Type B pancreatic cell (in vitro differentiated cells): ENCODE results near the gene ATP8B1. TPM values are rescaled to one million over a fixed set of nuclear protein-coding genes. Genes with fewer than 3 reads are reported as not detected.
A peak's percentile ranks its signal among the peaks of the same experiment; 100 is the strongest.
"Not testable (repeated sequence)": the region's sequence is repeated elsewhere in the genome, so short reads cannot be mapped to it uniquely, and the experiment has no call there.

Experiments
- DNase-seq: peaks from one replicate; pipeline ENCODE4 v3.0.0; 2021; ENCODE audit warnings: mixed read lengths; ENCODE audit not compliant: unreplicated experiment; ENCODE audit errors: extremely low spot score
- H3K27ac Mint-ChIP-seq: 2 replicates; pipeline ENCODE4 v1.8.0; 2021; ENCODE audit warnings: mild to moderate bottlenecking, mixed read lengths
- H3K27me3 Mint-ChIP-seq: 2 replicates; pipeline ENCODE4 v1.8.0; 2021; ENCODE audit warnings: mixed read lengths
- H3K36me3 Mint-ChIP-seq: 2 replicates; pipeline ENCODE4 v1.8.0; 2021; ENCODE audit warnings: mixed read lengths
- H3K4me1 Mint-ChIP-seq: one replicate; pipeline ENCODE4 v1.8.0; 2021; ENCODE audit warnings: mixed read lengths; ENCODE audit not compliant: unreplicated experiment
- H3K4me3 Mint-ChIP-seq: 2 replicates; pipeline ENCODE4 v1.8.0; 2021; ENCODE audit warnings: mild to moderate bottlenecking, mixed read lengths
- H3K9me3 Mint-ChIP-seq: 2 replicates; pipeline ENCODE4 v1.8.0; 2021; ENCODE audit warnings: mixed read lengths
- CTCF ChIP-seq: fragments of 200-600 bp; sonication (generic); conservative IDR thresholded peaks from 2 replicates; pipeline ENCODE4 v1.5.0; 2021; ENCODE audit warnings: antibody characterized with exemption, mild to moderate bottlenecking
- long read RNA-seq: library from polyadenylated mRNA; unstranded; transcript quantifications from one replicate; pipeline ENCODE4 v2.0.0, GENCODE V29; 2020
- total RNA-seq: library from RNA; stranded (reverse); gene quantifications from 2 replicates; pipeline ENCODE4 v1.2.1, GENCODE V29; 2021; ENCODE audit warnings: low replicate concordance

ATP8B1 gene
- total RNA-seq = 21.7 and 52.9 TPM in 2 replicates
- long read RNA-seq, partial matches to known transcripts = 13 of 27 reads
- long read RNA-seq, other reads (novel, unspliced or antisense) = 14 of 27 reads

- peak; percentile 88 for DNase-seq
- Mint-ChIP-seq H3K36me3 (peaks cover 4% of the 10 kb centered on the region), H3K9me3 (no peaks in the 10 kb centered on the region), H3K4me3 (peak within 1 kb of the TSS; percentile 91), H3K27ac (peak within 1 kb of the TSS; percentile 81), H3K27me3 (peaks cover 56% of the 10 kb centered on the region), H3K4me1 (no peaks in the 10 kb centered on the region)
- no peak for TF ChIP-seq CTCF
These were observed at the start of gene ATP8B1 for GRCh38 chr18:57803103-57803969. Gene ATP8B1, minus strand, starts transcription at chr18:57803315. Its CDS starts 71,508 bp downstream, at chr18:57731807.

- no peaks in the 10 kb centered on the region for H3K4me1 Mint-ChIP-seq
- H3K4me3 Mint-ChIP-seq = no peak overlapping the region
- no peak for TF ChIP-seq CTCF
- no peak for DNase-seq
- H3K27me3 Mint-ChIP-seq = no peaks in the 10 kb centered on the region
- no peaks in the 10 kb centered on the region for H3K36me3 Mint-ChIP-seq
- no peak overlapping the region for H3K27ac Mint-ChIP-seq
- H3K9me3 Mint-ChIP-seq = no peaks in the 10 kb centered on the region
These were observed 46.9 kb upstream of the ATP8B1 start for GRCh38 chr18:57850063-57850462.

GRCh38 chr18:57848374-57848773, 45.3 kb upstream of the ATP8B1 start:
- H3K36me3 Mint-ChIP-seq, DNase-seq, H3K27ac Mint-ChIP-seq, H3K4me3 Mint-ChIP-seq, H3K27me3 Mint-ChIP-seq, H3K4me1 Mint-ChIP-seq, H3K9me3 Mint-ChIP-seq: not testable (repeated sequence)

- not testable (repeated sequence) for H3K36me3 Mint-ChIP-seq, H3K27ac Mint-ChIP-seq, DNase-seq, H3K27me3 Mint-ChIP-seq, H3K4me3 Mint-ChIP-seq, H3K4me1 Mint-ChIP-seq, H3K9me3 Mint-ChIP-seq
These were observed 44.3 kb upstream of the ATP8B1 start for GRCh38 chr18:57847431-57847830.

- Mint-ChIP-seq H3K4me1 (peaks cover 6% of the 10 kb centered on the region), H3K9me3 (no peaks in the 10 kb centered on the region), H3K4me3 (no peak overlapping the region), H3K36me3 (no peaks in the 10 kb centered on the region), H3K27ac (peak overlapping the region; percentile 27), H3K27me3 (no peaks in the 10 kb centered on the region)
- TF ChIP-seq CTCF = no peak
- no peak for DNase-seq
These were observed 43.1 kb upstream of the ATP8B1 start for GRCh38 chr18:57846258-57846657.

- Mint-ChIP-seq H3K4me3 (no peak overlapping the region), H3K36me3 (no peaks in the 10 kb centered on the region), H3K9me3 (no peaks in the 10 kb centered on the region), H3K27ac (no peak overlapping the region), H3K27me3 (no peaks in the 10 kb centered on the region), H3K4me1 (peaks cover 6% of the 10 kb centered on the region)
- no peak for DNase-seq
- TF ChIP-seq CTCF = no peak
These were observed 42.5 kb upstream of the ATP8B1 start for GRCh38 chr18:57845605-57846074.
